ENCODE results near the gene DOCK9.

The DOCK9 gene

DNA sequence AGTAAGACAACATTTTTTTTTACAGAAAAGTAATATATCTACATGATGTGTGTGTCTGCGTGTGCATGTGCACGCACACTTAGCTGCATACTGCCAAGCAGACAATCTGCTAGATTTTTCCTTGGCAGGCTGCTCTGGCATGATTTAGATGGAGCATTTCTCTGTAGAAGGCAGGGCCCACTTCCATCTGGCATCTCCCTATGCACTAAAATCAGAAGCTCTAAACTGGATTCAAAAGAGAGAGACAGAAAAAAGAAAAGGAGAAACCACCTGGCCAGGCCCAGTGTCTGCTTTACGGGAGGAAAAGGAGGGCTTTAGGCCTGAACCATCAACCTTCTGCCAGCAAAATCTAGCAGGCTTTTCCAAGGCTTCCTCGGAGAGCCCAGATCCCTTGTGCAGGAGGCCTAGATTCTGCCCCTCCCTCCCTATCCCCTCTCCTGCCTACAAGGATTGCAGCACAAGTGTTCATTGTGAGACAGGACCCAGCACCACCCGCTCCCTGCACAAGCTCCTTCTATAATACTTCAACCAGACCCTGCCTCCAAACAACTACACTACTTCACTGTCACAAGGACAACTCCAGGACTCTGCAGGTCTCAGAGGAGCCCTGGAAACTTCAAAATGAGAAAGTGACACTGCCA, 99.3 kb downstream of the DOCK9 start:
- no peak for TF ChIP-seq FOXM1 (IDR thresholded peaks at IDR 0.05; ENCODE audit: borderline replicate concordance, low read depth)
- TF ChIP-seq, protein P1, sequence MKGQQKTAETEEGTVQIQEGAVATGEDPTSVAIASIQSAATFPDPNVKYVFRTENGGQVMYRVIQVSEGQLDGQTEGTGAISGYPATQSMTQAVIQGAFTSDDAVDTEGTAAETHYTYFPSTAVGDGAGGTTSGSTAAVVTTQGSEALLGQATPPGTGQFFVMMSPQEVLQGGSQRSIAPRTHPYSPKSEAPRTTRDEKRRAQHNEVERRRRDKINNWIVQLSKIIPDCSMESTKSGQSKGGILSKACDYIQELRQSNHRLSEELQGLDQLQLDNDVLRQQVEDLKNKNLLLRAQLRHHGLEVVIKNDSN (IDR thresholded peaks at IDR 0.05) = no peak

DNA sequence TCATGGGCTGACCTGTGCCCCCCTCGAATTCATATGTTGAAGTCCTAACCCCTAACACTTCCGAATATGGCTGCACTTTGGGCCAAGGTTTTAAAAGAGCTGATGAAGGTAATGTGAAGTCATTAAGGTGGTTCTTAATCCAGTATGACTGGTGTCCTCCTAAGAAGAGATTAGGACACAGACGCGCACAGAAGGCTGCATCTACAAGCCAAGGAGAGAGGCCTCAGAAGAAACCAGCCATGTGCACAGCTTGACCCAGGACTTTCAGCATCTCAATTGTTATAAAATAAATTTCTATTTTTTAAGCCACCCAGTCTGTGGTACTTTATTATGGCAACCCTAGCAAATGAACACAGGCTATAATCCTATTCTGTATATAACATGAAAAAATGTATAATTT, 99.9 kb downstream of the DOCK9 start:
- no peak for TF ChIP-seq TEAD4 (IDR thresholded peaks at IDR 0.05)
- TF ChIP-seq, protein P1 (IDR thresholded peaks at IDR 0.05) = no peak
- TF ChIP-seq FOXM1 (IDR thresholded peaks at IDR 0.05; ENCODE audit: borderline replicate concordance, low read depth) = no peak
- TF ChIP-seq ZBTB7A (IDR thresholded peaks at IDR 0.05; ENCODE audit: low read depth) = no peak
- TF ChIP-seq CEBPB (IDR thresholded peaks at IDR 0.05) = no peak
- TF ChIP-seq YY1 (IDR thresholded peaks at IDR 0.05; ENCODE audit: low read depth) = no peak
- TF ChIP-seq, protein P2, sequence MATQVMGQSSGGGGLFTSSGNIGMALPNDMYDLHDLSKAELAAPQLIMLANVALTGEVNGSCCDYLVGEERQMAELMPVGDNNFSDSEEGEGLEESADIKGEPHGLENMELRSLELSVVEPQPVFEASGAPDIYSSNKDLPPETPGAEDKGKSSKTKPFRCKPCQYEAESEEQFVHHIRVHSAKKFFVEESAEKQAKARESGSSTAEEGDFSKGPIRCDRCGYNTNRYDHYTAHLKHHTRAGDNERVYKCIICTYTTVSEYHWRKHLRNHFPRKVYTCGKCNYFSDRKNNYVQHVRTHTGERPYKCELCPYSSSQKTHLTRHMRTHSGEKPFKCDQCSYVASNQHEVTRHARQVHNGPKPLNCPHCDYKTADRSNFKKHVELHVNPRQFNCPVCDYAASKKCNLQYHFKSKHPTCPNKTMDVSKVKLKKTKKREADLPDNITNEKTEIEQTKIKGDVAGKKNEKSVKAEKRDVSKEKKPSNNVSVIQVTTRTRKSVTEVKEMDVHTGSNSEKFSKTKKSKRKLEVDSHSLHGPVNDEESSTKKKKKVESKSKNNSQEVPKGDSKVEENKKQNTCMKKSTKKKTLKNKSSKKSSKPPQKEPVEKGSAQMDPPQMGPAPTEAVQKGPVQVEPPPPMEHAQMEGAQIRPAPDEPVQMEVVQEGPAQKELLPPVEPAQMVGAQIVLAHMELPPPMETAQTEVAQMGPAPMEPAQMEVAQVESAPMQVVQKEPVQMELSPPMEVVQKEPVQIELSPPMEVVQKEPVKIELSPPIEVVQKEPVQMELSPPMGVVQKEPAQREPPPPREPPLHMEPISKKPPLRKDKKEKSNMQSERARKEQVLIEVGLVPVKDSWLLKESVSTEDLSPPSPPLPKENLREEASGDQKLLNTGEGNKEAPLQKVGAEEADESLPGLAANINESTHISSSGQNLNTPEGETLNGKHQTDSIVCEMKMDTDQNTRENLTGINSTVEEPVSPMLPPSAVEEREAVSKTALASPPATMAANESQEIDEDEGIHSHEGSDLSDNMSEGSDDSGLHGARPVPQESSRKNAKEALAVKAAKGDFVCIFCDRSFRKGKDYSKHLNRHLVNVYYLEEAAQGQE (IDR thresholded peaks at IDR 0.05; ENCODE audit: low read depth) = no peak

DNA sequence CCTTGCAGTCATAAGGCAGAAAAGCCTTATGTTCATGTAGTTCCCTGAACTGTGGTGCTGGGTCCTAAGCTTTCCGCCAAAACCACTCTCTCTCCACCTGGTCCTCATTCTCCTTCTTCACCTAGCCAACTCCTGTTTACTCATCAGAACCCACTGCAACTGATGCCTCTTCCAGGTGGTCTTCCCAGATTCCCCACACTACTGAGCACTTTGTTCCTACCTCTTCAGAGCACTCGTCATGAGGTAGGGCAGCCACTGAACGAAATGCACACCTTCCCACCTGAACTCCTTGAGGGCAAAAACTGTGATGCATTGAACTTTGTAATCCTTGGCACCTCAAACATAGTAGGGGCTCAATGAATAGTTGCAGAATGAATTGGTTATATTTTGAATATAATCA, 100.4 kb downstream of the DOCK9 start:
- TF ChIP-seq TEAD4 (IDR thresholded peaks at IDR 0.05) (no peak), EGR1 (IDR thresholded peaks at IDR 0.05) (no peak), EP300 (IDR thresholded peaks at IDR 0.05; ENCODE audit: borderline replicate concordance) (no peak), CREB1 (IDR thresholded peaks at IDR 0.05; ENCODE audit: low read depth) (no peak), TCF12 (IDR thresholded peaks at IDR 0.05; ENCODE audit: low read depth) (no peak), TAF1 (IDR thresholded peaks at IDR 0.05; ENCODE audit: low read depth) (no peak), FOXM1 (IDR thresholded peaks at IDR 0.05; ENCODE audit: borderline replicate concordance, low read depth) (no peak), RAD21 (IDR thresholded peaks at IDR 0.05; ENCODE audit: low read depth) (no peak), ZBTB7A (IDR thresholded peaks at IDR 0.05; ENCODE audit: low read depth) (no peak), YY1 (IDR thresholded peaks at IDR 0.05; ENCODE audit: low read depth) (no peak), NFIC (IDR thresholded peaks at IDR 0.05) (no peak), CEBPB (IDR thresholded peaks at IDR 0.05) (no peak)
- TF ChIP-seq, protein P2 (IDR thresholded peaks at IDR 0.05; ENCODE audit: low read depth) = no peak
- TF ChIP-seq, protein P1 (IDR thresholded peaks at IDR 0.05) = no peak
- TF ChIP-seq, protein P3, sequence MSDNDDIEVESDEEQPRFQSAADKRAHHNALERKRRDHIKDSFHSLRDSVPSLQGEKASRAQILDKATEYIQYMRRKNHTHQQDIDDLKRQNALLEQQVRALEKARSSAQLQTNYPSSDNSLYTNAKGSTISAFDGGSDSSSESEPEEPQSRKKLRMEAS (IDR thresholded peaks at IDR 0.05) = no peak

DNA sequence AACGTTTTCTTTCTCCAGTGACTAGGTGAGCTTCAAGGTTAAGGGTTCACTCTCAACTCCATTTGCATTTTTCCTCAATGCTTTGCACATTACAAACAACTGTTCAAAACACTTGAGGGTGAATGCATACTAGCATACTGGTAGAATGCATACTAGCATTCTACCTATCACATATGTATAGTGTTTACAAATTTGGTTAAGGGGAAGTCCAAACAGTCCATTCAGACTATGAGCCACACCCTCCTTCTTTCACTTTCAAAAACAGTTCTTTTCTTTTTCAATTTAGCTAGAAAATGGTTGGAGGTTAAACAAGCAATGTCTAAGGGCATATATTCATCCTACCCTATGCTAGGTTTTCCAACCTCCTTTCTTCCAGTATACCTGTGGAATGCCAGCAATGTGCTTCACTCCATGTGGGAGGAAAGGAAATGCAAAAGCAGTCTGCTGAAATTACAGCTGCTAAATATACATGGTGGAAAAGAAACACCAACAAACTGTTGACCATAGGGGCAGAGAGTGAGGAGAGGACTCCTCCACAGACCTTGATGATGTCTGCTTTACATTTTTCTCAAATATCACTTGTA, 102.6 kb downstream of the DOCK9 start:
- TF ChIP-seq TEAD4 (IDR thresholded peaks at IDR 0.05) = peak; percentile 25; the same call in 1 of the 2 replicates
- TF ChIP-seq TAF1 (IDR thresholded peaks at IDR 0.05; ENCODE audit: low read depth) = no peak

DNA sequence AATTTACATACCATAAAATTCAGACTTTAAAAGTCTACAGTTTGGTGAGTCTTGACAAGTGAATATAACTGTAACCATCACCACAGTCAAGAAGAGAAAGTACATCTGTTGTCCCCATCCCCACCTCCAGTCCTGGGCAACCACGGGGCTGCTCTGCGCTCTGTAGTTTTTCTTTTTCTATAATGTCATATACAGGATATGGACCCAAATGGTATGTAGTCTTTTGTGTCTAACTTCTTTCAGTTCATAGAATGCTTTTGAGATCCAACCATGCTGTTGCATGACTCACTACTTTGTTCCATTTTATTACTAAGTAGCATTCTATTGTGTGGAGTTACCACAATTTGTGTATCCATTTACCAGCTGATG, 103.9 kb downstream of the DOCK9 start:
- TF ChIP-seq TAF1 (IDR thresholded peaks at IDR 0.05; ENCODE audit: low read depth) (no peak), TEAD4 (IDR thresholded peaks at IDR 0.05) (no peak), EGR1 (IDR thresholded peaks at IDR 0.05) (no peak)
- TF ChIP-seq, protein P1 (IDR thresholded peaks at IDR 0.05) = no peak
- TF ChIP-seq, protein P2 (IDR thresholded peaks at IDR 0.05; ENCODE audit: low read depth) = no peak
